HEK293 (cell line): ENCODE measurements around the gene ZNRF1.

Experiments used
- CTCF ChIA-PET: fragments of 350-600 bp; formaldehyde crosslinking; extraction: SDS; loops from one replicate; lab custom pipeline; 2021; ENCODE audit warnings: antibody characterized with exemption; lab: Yijun Ruan, JAX
- POLR2A ChIA-PET: fragments of 300-600 bp; formaldehyde crosslinking; extraction: SDS; loops from one replicate; lab custom pipeline; 2020; ENCODE audit warnings: antibody characterized with exemption, inconsistent platforms; lab: Yijun Ruan, JAX
- H3K27ac ChIP-seq: fragments of 200-500 bp; sonication (Bioruptor generic); 2 replicates; pipeline ENCODE4 v1.5.1; 2014; ENCODE audit warnings: low read depth, low read length, control low read depth, inconsistent platforms; ENCODE audit errors: extremely low read depth
- H3K36me3 ChIP-seq, 2 experiments: fragments of 200-500 bp in 1 of 2; sonication (Bioruptor generic) in 1 of 2; 1 replicate in 1 of 2; 2 replicates in 1 of 2; pipeline ENCODE4 v1.5.1; 2014 to 2017; ENCODE audit warnings: inconsistent platforms in 2 of 2, low read length in 2 of 2; ENCODE audit not compliant: control insufficient read depth in 2 of 2, insufficient read depth in 1 of 2
- H3K4me1 ChIP-seq: fragments of 200-500 bp; sonication (Bioruptor generic); 2 replicates; pipeline ENCODE4 v1.5.1; 2014; ENCODE audit warnings: mild to moderate bottlenecking, low read length, inconsistent platforms; ENCODE audit not compliant: control insufficient read depth, insufficient read depth
- H3K4me3 ChIP-seq: 2 replicates; pipeline ENCODE4 v1.5.1; 2011; ENCODE audit warnings: low read depth, mild to moderate bottlenecking, control low read depth, low read length, moderate library complexity
- H3K9me3 ChIP-seq: fragments of 200-500 bp; sonication (Bioruptor generic); 2 replicates; pipeline ENCODE4 v1.5.1; 2014; ENCODE audit warnings: low read depth, low read length, inconsistent platforms; ENCODE audit not compliant: control insufficient read depth, insufficient read depth
- EGR2 ChIP-seq: fragments of 450-650 bp; formaldehyde crosslinking; IDR thresholded peaks from 2 replicates; pipeline ENCODE4 v1.5.1; 2016; ENCODE audit warnings: low read depth, missing biosample characterization, missing genetic modification characterization
- KLF16 ChIP-seq: fragments of 450-650 bp; formaldehyde crosslinking; IDR thresholded peaks from 2 replicates; pipeline ENCODE4 v1.5.1; 2017; ENCODE audit warnings: missing biosample characterization, missing genetic modification characterization
- PRDM1 ChIP-seq: fragments of 450-650 bp; formaldehyde crosslinking; IDR thresholded peaks from 2 replicates; pipeline ENCODE4; 2016; ENCODE audit warnings: missing biosample characterization, missing genetic modification characterization
- SETDB1 ChIP-seq: IDR thresholded peaks from one replicate; pipeline ENCODE4 v1.6.1; 2017; ENCODE audit warnings: mild to moderate bottlenecking, low read length, moderate library complexity, mixed read lengths; ENCODE audit not compliant: insufficient read length
- YY2 ChIP-seq: fragments of 450-650 bp; formaldehyde crosslinking; IDR thresholded peaks from 2 replicates; pipeline ENCODE4 v1.5.1; 2016; ENCODE audit warnings: missing biosample characterization, missing genetic modification characterization
- ZBTB21 ChIP-seq: fragments of 450-650 bp; formaldehyde crosslinking; IDR thresholded peaks from 2 replicates; pipeline ENCODE4 v1.5.1; 2017; ENCODE audit warnings: missing biosample characterization, missing genetic modification characterization
- ZIC2 ChIP-seq: fragments of 450-650 bp; formaldehyde crosslinking; IDR thresholded peaks from 2 replicates; pipeline ENCODE4 v1.5.1; 2016; ENCODE audit warnings: missing biosample characterization, missing genetic modification characterization
- ZNF138 ChIP-seq: fragments of 450-650 bp; formaldehyde crosslinking; IDR thresholded peaks from 2 replicates; pipeline ENCODE4 v1.5.1; 2016; ENCODE audit warnings: missing biosample characterization, missing genetic modification characterization, borderline replicate concordance
- ZNF211 ChIP-seq: fragments of 450-650 bp; formaldehyde crosslinking; IDR thresholded peaks from 2 replicates; pipeline ENCODE4 v1.5.1; 2016; ENCODE audit warnings: low read depth, missing biosample characterization, missing genetic modification characterization
- ZNF24 ChIP-seq: fragments of 450-650 bp; formaldehyde crosslinking; IDR thresholded peaks from 2 replicates; pipeline ENCODE4 v1.5.1; 2016; ENCODE audit warnings: missing biosample characterization, missing genetic modification characterization
- ZNF335 ChIP-seq: fragments of 450-650 bp; formaldehyde crosslinking; conservative IDR thresholded peaks from 2 replicates; pipeline ENCODE4 v1.5.1; 2016; ENCODE audit warnings: missing biosample characterization, missing genetic modification characterization
- ZNF558 ChIP-seq: fragments of 450-650 bp; formaldehyde crosslinking; IDR thresholded peaks from 2 replicates; pipeline ENCODE4 v1.5.1; 2016; ENCODE audit warnings: missing biosample characterization, missing genetic modification characterization
- ZNF571 ChIP-seq: fragments of 450-650 bp; formaldehyde crosslinking; IDR thresholded peaks from 2 replicates; pipeline ENCODE4 v1.5.0; 2017; ENCODE audit warnings: missing biosample characterization, missing genetic modification characterization
- ZNF623 ChIP-seq: fragments of 450-650 bp; formaldehyde crosslinking; IDR thresholded peaks from 2 replicates; pipeline ENCODE4 v1.5.1; 2016; ENCODE audit warnings: missing biosample characterization, missing genetic modification characterization
- ZNF791 ChIP-seq: fragments of 450-650 bp; formaldehyde crosslinking; IDR thresholded peaks from 2 replicates; pipeline ENCODE4 v1.5.1; 2016; ENCODE audit warnings: missing biosample characterization, missing genetic modification characterization
- TF ChIP-seq, protein P1 (sequence below): fragments of 450-650 bp; formaldehyde crosslinking; conservative IDR thresholded peaks from 2 replicates; pipeline ENCODE4 v1.5.1; 2016; ENCODE audit warnings: low read depth, missing biosample characterization, missing genetic modification characterization
- TF ChIP-seq, protein P2 (sequence below): fragments of 450-650 bp; formaldehyde crosslinking; IDR thresholded peaks from 2 replicates; pipeline ENCODE4 v1.5.1; 2017; ENCODE audit warnings: missing biosample characterization, missing genetic modification characterization
- TF ChIP-seq, protein P3 (sequence below): fragments of 450-650 bp; formaldehyde crosslinking; IDR thresholded peaks from 2 replicates; pipeline ENCODE4 v1.5.1; 2016; ENCODE audit warnings: missing biosample characterization, missing genetic modification characterization, low read depth

The ZNRF1 gene

DNA sequence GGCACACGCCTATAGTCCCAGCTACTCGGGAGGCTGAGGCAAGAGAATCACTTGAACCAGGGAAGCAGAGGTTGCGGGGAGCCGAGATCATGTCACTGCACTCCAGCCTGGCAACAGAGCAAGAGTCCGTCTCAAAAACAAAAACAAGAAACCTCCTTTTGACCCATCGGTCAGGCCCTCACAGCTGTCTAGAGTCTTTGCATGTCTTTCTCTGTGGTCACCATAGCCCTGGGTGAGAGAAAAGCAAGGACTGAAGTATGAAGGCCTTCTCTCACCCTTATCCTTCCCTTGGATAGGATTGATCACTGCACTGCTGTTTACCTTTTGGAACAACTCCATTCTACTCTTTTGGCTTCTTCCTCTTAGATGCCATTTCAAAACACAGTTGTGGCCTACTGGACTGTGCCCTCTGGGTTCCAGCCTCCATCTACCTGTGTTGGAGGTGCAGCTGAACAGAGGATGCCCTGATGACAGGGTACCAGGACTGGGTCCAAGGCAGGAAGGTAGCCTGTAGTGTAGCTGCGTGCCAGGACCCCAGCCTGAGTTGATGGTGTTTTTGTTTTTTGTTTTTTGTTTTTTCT lies 80.6 kb downstream of the ZNRF1 start:
- no peaks in the 10 kb centered on the region for H3K9me3 ChIP-seq
- H3K27ac ChIP-seq: no peak overlapping the region
- no peak overlapping the region for H3K4me3 ChIP-seq
- no peak for TF ChIP-seq ZBTB21 (tag by site-specific recombination)
- TF ChIP-seq YY2 (tag by site-specific recombination): no peak
- no peak for TF ChIP-seq PRDM1
- TF ChIP-seq, protein P1, sequence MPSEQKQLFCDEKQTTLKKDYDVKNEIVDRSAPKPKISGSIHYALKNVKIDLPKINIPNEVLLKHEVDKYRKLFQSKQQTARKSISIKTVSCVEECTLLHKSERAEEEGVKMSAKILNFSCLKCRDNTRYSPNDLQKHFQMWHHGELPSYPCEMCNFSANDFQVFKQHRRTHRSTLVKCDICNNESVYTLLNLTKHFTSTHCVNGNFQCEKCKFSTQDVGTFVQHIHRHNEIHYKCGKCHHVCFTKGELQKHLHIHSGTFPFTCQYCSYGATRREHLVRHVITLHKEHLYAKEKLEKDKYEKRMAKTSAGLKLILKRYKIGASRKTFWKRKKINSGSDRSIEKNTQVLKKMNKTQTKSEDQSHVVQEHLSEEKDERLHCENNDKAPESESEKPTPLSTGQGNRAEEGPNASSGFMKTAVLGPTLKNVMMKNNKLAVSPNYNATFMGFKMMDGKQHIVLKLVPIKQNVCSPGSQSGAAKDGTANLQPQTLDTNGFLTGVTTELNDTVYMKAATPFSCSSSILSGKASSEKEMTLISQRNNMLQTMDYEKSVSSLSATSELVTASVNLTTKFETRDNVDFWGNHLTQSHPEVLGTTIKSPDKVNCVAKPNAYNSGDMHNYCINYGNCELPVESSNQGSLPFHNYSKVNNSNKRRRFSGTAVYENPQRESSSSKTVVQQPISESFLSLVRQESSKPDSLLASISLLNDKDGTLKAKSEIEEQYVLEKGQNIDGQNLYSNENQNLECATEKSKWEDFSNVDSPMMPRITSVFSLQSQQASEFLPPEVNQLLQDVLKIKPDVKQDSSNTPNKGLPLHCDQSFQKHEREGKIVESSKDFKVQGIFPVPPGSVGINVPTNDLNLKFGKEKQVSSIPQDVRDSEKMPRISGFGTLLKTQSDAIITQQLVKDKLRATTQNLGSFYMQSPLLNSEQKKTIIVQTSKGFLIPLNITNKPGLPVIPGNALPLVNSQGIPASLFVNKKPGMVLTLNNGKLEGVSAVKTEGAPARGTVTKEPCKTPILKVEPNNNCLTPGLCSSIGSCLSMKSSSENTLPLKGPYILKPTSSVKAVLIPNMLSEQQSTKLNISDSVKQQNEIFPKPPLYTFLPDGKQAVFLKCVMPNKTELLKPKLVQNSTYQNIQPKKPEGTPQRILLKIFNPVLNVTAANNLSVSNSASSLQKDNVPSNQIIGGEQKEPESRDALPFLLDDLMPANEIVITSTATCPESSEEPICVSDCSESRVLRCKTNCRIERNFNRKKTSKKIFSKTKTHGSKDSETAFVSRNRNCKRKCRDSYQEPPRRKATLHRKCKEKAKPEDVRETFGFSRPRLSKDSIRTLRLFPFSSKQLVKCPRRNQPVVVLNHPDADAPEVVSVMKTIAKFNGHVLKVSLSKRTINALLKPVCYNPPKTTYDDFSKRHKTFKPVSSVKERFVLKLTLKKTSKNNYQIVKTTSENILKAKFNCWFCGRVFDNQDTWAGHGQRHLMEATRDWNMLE (tag by site-specific recombination): no peak
- TF ChIP-seq ZNF558 (tag by site-specific recombination): no peak
- no peak for TF ChIP-seq ZNF24 (tag by site-specific recombination)
- no peak for TF ChIP-seq ZNF335 (tag by site-specific recombination)
- TF ChIP-seq ZNF571 (tag by site-specific recombination): no peak
- TF ChIP-seq ZNF211 (tag by site-specific recombination): no peak
- TF ChIP-seq EGR2 (tag by site-specific recombination): no peak
- no peak for TF ChIP-seq ZNF623 (tag by site-specific recombination)
- no peak for TF ChIP-seq ZNF138
- TF ChIP-seq ZNF791: no peak
- TF ChIP-seq ZIC2 (tag by site-specific recombination): no peak
- TF ChIP-seq, protein P2, sequence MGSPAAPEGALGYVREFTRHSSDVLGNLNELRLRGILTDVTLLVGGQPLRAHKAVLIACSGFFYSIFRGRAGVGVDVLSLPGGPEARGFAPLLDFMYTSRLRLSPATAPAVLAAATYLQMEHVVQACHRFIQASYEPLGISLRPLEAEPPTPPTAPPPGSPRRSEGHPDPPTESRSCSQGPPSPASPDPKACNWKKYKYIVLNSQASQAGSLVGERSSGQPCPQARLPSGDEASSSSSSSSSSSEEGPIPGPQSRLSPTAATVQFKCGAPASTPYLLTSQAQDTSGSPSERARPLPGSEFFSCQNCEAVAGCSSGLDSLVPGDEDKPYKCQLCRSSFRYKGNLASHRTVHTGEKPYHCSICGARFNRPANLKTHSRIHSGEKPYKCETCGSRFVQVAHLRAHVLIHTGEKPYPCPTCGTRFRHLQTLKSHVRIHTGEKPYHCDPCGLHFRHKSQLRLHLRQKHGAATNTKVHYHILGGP (tag by site-specific recombination): no peak
- TF ChIP-seq SETDB1: no peak
- TF ChIP-seq, protein P3, sequence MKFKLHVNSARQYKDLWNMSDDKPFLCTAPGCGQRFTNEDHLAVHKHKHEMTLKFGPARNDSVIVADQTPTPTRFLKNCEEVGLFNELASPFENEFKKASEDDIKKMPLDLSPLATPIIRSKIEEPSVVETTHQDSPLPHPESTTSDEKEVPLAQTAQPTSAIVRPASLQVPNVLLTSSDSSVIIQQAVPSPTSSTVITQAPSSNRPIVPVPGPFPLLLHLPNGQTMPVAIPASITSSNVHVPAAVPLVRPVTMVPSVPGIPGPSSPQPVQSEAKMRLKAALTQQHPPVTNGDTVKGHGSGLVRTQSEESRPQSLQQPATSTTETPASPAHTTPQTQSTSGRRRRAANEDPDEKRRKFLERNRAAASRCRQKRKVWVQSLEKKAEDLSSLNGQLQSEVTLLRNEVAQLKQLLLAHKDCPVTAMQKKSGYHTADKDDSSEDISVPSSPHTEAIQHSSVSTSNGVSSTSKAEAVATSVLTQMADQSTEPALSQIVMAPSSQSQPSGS (tag by site-specific recombination): no peak
- TF ChIP-seq KLF16 (tag by site-specific recombination): no peak
- H3K36me3 ChIP-seq: no peaks in the 10 kb centered on the region
- H3K4me1 ChIP-seq: peaks cover 2% of the 10 kb centered on the region; the same call in 1 of the 2 replicates
- ChIA-PET CTCF (interaction anchor here (2.1 kb wide), 1 partner anchor 32 kb away, joined by 5 read pairs; no protein-coding TSS in a partner anchor), POLR2A (no interaction called here)
